MCF 10A (cell line): Measurements from ENCODE around the gene NPPC. TPM values are rescaled to one million over a fixed set of nuclear protein-coding genes. Genes with fewer than 3 reads are reported as not detected.

Experiments
- BruUV-seq: library from RNA; stranded (reverse); fragments of 400-500 nt; replicated peaks from 2 replicates; lab custom pipeline; 2021; lab: Mats Ljungman, UMichigan
- CTCF ChIA-PET: fragments of 300-600 bp; sonication (Branson Sonifier 250); formaldehyde crosslinking; extraction: SDS; loops from one replicate; lab custom pipeline; 2021; ENCODE audit warnings: antibody characterized with exemption, inconsistent platforms; lab: Yijun Ruan, JAX
- POLR2A ChIA-PET: fragments of 300-600, 350-650 bp; sonication (Branson Sonifier 250); formaldehyde crosslinking; extraction: SDS; loops from one replicate; lab custom pipeline; 2020; ENCODE audit warnings: antibody characterized with exemption, inconsistent platforms; lab: Yijun Ruan, JAX
- DNase-seq: peaks from one replicate; pipeline ENCODE4 v3.0.0-alpha.2; 2018; ENCODE audit not compliant: unreplicated experiment
- H3K27ac Mint-ChIP-seq: one replicate; pipeline ENCODE4 v1.8.0; 2022; ENCODE audit warnings: mild to moderate bottlenecking, low read depth, mixed read lengths; ENCODE audit not compliant: unreplicated experiment
- H3K27me3 Mint-ChIP-seq: one replicate; pipeline ENCODE4 v1.8.0; 2022; ENCODE audit warnings: mixed read lengths; ENCODE audit not compliant: insufficient read depth, unreplicated experiment
- H3K36me3 Mint-ChIP-seq: one replicate; pipeline ENCODE4 v1.8.0; 2022; ENCODE audit warnings: mild to moderate bottlenecking, moderate library complexity, mixed read lengths; ENCODE audit not compliant: insufficient read depth, unreplicated experiment
- H3K4me1 Mint-ChIP-seq: one replicate; pipeline ENCODE4 v1.8.0; 2022; ENCODE audit warnings: mixed read lengths; ENCODE audit not compliant: insufficient read depth, unreplicated experiment
- H3K4me3 Mint-ChIP-seq: one replicate; pipeline ENCODE4 v1.8.0; 2022; ENCODE audit warnings: mild to moderate bottlenecking, moderate library complexity, mixed read lengths; ENCODE audit not compliant: unreplicated experiment
- H3K9me3 Mint-ChIP-seq: one replicate; pipeline ENCODE4 v1.8.0; 2022; ENCODE audit warnings: mixed read lengths; ENCODE audit not compliant: unreplicated experiment
- CTCF ChIP-seq: fragments of 200-600 bp; IDR thresholded peaks from one replicate; pipeline ENCODE4 v1.8.0; 2022; ENCODE audit warnings: antibody characterized with exemption, mild to moderate bottlenecking; ENCODE audit not compliant: unreplicated experiment
- intact Hi-C: fragments of 100-400 bp; cut with micrococcal nuclease; formaldehyde crosslinking; loops from 2 replicates; pipeline ENCODE4 v1.14.1; 2022
- total RNA-seq: library from RNA; stranded (reverse); gene quantifications from 2 replicates; pipeline ENCODE4 v1.2.3, GENCODE V29; 2022

NPPC gene
- total RNA-seq, 1 experiment from 2014 or later: not detected

- Mint-ChIP-seq H3K36me3 (no peaks in the 10 kb centered on the region), H3K27me3 (no peaks in the 10 kb centered on the region), H3K27ac (no peak overlapping the region), H3K4me1 (no peaks in the 10 kb centered on the region), H3K9me3 (no peaks in the 10 kb centered on the region), H3K4me3 (no peak overlapping the region)
- ChIA-PET POLR2A (no interaction called here), CTCF (interaction anchor here (1.1 kb wide), 1 partner anchor 500 kb away, joined by 3 read pairs; no protein-coding TSS in a partner anchor)
- no peak for DNase-seq
- no peak for TF ChIP-seq CTCF
- intact Hi-C loops: no loop called here
- no TSS peak for BruUV-seq
Observed at GRCh38 chr2:231939022-231939421, 12.8 kb upstream of the NPPC start.

GRCh38 chr2:231937057-231937456 is 10.9 kb upstream of the NPPC start:
- CTCF ChIA-PET: interaction anchor here (1.2 kb wide), 1 partner anchor 10 kb away, joined by 3 read pairs; no protein-coding TSS in a partner anchor
- no peaks in the 10 kb centered on the region for H3K36me3 Mint-ChIP-seq
- no peaks in the 10 kb centered on the region for H3K27me3 Mint-ChIP-seq
- H3K4me3 Mint-ChIP-seq: no peak overlapping the region
- H3K27ac Mint-ChIP-seq: no peak overlapping the region
- POLR2A ChIA-PET: interaction anchor here (0.6 kb wide), 1 partner anchor 461 kb away, joined by 4 read pairs; no protein-coding TSS in a partner anchor
- DNase-seq: no peak
- H3K4me1 Mint-ChIP-seq: no peaks in the 10 kb centered on the region
- TF ChIP-seq CTCF: no peak
- intact Hi-C loops: no loop called here
- BruUV-seq: no TSS peak
- H3K9me3 Mint-ChIP-seq: no peaks in the 10 kb centered on the region

- no peak for DNase-seq
- H3K36me3 Mint-ChIP-seq: no peaks in the 10 kb centered on the region
- H3K27me3 Mint-ChIP-seq: no peaks in the 10 kb centered on the region
- POLR2A ChIA-PET: no interaction called here
- intact Hi-C loops: no loop called here
- H3K4me3 Mint-ChIP-seq: no peak overlapping the region
- H3K9me3 Mint-ChIP-seq: no peaks in the 10 kb centered on the region
- H3K4me1 Mint-ChIP-seq: no peaks in the 10 kb centered on the region
- no peak for TF ChIP-seq CTCF
- BruUV-seq: no TSS peak
- no peak overlapping the region for H3K27ac Mint-ChIP-seq
- CTCF ChIA-PET: no interaction called here
Observed at GRCh38 chr2:231936491-231936890, 10.3 kb upstream of the NPPC start.

- TF ChIP-seq CTCF: no peak
- POLR2A ChIA-PET: no interaction called here
- Mint-ChIP-seq H3K4me3 (no peak overlapping the region), H3K36me3 (no peaks in the 10 kb centered on the region), H3K27me3 (no peaks in the 10 kb centered on the region), H3K4me1 (no peaks in the 10 kb centered on the region), H3K27ac (no peak overlapping the region), H3K9me3 (no peaks in the 10 kb centered on the region)
- CTCF ChIA-PET: interaction anchor here (0.7 kb wide), 1 partner anchor 390 kb away, joined by 3 read pairs; no protein-coding TSS in a partner anchor
- no peak for DNase-seq
- intact Hi-C loops: no loop called here
- no TSS peak for BruUV-seq
Observed at GRCh38 chr2:231935815-231936214, 9.6 kb upstream of the NPPC start.
